NCI-H146 treated with DMSO at 0.1 percent for 48 hours (cell line): ENCODE measurements around the gene RFLNA.

Experiments
- DNase-seq: peaks from one replicate; lab custom pipeline; 2025; ENCODE audit not compliant: unreplicated experiment; lab: John Stamatoyannopoulos, UW

Gene RFLNA, protein sequence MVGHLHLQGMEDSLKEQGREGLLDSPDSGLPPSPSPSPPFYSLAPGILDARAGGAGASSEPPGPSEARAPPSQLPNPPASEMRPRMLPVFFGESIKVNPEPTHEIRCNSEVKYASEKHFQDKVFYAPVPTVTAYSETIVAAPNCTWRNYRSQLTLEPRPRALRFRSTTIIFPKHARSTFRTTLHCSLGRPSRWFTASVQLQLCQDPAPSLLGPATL

DNA sequence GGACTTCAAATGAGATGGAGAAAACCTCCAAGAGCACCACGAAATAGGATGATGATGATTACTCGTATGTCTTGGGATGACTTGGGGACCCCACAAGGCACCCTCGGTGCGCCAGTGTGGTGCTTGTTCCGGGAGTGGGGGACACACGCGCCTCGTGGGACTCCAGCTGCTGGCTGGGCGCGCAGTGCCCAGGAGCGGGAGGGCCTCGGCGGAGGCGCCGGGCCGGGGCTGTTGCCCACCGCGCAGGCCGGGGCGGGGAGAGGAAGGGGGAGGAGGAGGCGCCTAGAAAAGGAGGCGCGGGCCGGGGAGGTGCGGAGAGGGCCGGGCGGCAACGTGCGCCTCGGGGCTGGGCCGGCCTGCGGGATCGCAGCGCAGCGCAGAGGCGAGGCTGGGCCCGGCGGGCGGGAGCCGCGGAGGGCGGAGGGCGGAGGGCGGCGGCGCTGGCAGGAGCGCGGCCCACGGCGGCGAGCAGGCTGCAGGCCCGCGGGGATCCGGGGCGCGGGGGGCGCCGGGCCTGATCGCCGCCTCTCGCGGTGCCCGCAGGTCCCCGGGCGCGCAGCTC is at the start of gene RFLNA:
RFLNA (plus strand) TSS at position 314 of the 562 bp plus-strand sequence. CDS start 337 bp downstream, outside the sequence.
- no peak for DNase-seq

DNA sequence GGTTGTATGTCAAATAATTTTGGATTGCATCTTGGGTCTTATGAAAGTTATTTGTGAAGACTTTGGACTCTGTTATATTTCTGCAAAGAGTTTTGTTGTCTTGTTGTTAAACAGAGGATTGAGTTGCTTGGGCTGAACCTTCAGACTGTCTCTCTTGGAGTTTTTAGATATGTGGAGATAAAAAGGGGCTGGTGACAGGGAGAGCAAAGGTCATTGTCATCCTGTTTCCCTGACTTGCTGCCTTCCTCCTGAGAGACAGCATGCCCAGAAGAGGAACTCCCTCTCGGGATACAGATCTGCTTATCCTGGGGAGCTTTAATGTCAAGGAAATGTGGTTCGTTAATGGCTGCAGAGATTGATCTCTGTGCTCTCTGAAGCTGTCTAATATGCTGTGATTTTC is 47.6 kb upstream of the RFLNA start:
- DNase-seq = no peak

DNA sequence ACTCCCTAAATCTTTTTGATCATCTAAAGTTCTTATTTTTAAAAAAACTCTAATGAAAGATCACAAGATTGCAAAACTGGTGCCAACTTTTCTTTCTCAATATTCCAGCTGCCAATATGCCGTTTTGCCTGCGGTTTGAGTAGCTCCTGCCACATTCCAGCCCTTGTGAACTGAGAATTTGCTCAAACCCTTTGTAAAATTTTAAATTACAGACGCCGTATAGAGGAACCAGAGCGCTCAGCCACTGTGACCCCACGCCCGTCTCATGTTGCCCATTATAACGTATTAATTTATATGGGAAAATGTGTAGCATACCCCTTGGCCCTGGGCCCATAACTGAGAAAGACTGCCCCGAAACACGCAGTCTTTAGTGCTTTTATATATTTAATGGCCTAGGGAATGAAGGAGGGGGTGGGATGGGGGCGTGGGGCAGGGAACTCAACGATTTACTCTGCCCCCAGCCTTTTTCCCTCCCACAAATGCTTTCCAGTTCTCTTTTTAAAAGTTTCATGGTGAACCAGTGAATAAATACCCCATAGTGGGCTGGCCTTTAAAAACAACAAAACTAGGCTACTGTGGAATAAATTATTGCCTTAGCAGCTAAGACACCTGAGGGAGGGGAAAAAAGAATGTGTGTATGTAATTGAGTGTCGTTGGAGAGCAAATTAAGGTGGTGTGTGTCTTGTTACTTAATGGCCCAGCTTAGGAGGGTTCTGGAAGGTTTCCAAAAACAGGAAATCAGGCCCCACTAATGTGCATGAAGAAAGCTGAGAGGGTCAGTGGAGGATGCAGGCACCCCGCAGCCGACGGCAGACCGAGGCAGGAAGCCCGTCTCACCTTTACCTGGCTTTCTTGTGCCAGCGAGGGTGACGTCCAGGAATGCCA is 45.7 kb upstream of the RFLNA start:
- DNase-seq = no peak

DNA sequence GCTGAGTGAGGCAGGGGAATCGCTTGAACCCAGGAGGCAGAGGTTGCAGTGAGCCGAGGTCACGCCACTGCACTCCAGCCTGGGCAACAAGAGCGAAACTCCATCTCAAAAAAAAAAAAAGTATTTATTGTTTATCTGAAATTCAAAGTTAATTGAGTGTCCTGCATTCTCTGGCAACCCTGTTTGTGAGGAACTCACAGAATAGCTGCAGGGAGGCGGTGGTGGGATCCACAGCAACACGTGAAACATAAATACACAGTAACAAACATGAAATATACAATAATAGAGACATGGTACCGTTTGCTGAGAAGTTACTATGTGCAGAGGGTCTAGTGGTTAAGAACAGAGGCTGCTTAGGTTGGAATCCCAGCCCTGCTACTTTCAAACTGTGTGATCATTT is 43.7 kb upstream of the RFLNA start:
- DNase-seq = no peak

DNA sequence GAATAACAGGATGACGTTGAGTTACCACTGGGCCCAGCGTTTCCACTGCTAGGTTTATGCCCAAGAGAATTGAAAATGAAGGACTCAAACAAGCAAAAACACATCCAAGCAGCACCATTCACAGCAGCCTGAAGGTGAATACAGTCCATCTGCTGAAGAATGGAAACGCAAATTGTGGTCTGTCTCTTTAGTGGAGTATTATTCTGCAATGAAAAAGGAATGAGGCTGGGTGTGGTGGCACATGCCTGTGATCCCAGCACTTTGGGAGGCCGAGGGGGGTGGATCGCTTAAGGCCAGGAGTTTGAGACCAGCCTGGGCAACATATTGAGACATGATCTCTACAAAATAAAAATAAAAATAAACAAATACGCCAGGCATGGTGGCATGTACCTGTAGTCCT is 41.9 kb upstream of the RFLNA start:
- DNase-seq = no peak

DNA sequence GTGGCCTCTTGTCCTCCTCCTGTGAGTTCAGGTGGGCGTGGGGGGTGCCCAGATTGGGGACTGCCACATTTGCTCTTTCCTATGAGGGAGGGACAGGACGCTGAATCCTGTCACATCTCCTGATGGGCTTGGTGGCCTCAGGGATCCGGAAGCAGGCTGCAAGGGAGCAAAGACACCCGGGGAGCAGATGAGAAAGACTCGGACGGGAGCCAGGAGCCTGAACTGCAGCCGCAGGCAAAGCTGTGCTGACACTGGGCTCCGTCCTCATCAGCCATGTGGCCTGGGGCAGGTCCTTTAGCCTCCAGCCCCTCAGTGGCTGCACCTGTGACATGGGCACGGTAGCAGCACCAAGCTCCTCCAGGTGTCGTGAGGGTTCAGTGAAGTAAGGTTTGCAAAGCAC is 40.8 kb upstream of the RFLNA start:
- no peak for DNase-seq

DNA sequence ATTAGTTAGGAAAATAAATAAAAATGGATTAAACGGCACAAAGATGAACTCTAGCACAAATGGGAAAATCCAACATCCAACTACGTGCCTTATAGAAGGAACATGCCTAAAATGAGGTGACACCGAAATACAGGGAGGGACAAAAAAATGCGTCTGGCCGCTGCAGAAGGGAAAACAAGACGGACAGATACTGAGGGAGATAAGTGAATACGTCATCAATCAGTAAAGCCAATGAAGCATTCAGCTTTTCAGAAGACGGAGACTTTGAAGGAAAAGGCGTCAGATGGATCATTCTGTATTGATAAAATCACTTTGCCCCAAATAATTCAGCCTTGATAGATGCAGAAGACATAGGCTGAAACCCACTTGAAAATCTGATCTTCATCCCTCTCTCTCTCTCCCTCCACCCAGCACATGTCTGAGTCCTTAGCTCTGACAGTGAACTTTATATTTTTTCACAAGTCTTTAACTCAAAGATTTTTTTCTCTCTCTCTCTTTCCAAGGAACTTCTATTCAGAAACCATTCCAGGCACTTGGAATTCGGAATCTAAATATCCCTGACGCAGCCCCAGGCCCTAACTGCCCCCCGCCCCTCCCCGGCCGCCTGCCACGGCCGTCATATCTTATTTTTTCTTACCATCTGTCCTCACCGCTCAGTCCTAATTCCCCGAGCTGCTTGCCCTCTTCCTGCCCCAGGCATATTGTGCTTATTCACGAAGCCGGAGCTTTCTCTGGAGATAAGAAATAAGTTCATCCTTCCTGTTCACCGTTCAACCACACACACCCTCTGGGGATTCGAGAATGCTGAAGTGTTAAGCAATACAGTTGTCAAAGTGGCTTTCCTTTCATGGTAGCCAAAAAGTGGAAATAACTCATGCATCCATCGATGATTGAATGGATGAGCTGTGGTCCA is 35.5 kb upstream of the RFLNA start:
- DNase-seq = no peak

DNA sequence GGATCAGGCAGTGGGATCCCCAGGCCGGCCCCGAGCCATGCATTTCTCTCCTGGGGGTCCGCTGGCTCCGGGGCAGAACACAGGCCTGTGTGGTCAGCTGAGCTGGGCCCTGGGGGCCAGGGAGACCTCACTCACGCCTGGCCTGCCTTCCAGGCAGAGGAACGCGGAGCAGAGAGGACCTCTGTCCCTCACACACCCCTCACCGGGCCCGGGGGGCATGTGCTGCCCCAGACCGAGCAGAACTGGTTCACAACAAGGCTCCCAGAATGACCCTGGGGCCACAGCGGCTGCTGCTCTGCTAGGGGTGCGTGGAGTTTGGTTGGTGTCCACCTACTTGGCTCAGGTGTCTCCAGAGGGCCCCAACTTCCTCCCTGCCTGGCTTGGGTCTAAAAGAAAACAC is 33.0 kb upstream of the RFLNA start:
- no peak for DNase-seq

DNA sequence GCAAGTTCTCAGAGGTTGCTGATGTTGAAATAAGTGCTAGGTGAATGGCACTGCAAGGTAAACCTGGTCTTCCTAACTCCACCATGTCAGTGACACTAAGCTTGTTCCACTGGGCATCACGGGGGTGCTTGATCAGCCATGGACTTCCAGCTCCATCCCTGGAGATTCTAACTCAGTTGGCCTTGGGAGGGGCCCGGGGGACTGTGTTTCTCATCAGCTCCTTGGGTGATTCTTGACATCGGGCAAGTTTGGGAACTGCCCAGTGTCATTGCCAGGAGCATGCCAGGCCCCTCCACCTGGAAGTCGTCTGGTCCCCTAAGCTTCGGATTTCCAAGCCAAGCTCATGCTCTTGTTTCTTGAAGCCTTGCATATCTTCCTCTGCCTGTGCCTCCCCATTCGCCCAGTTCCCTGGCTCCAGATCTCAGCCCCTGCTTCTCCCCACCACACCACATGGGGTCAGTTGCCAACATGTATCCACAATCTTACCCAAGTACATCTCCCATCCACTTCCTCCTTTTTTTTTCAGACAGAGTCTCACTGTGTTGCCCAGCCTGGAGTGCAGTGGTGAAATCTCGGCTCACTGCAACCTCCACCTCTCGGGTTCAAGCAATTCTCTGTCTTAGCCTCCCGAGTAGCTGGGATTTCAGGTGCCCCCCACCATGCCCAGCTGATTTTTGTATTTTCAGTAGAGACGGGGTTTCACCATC is 30.7 kb upstream of the RFLNA start:
- DNase-seq = no peak

DNA sequence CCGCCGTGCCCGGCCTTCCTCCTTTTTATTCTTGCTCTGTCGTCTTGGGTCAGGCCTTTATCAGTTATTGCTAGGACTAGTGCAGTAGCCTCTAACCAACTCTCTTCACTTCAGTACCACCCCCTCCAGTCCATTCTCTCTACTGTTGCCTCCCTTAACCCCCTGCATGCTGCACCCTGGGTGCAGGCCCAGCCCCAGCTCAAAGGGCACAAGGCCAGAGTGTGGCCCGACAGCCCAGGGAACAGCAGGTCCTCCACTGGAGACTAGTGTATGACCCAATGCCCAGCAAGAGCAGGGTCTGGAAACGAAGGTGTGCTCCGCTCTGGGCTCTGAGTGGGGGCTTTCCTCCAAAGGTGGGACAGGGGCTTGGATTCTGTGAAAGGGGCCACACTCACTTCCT is 30.0 kb upstream of the RFLNA start:
- DNase-seq = no peak

DNA sequence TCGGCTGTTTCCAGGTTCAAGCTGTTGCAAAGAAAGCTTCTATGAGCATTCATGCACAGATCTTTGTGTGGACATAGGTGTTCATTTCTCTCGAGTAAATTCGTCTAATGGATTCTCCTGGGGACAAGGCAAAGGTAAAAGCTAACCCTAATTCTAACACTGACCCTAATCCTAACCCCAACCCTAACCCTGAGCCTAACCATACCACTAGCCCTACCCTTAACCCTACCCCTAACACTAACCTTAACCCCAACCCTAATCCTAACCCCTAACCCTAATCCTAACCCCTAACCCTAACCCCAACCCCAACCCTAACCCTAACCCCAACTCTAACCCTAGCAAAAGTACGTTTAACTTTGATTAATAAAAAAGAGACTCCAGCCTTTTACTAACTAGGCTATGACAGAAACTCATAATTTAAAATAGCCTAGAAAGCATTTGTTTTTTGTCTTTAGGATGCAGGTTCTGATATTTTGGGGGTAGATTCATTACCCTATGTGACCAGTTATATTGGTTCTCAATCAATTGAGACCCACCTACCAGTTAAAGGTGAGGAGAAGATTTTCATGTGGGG is 27.6 kb upstream of the RFLNA start:
- DNase-seq = no peak

DNA sequence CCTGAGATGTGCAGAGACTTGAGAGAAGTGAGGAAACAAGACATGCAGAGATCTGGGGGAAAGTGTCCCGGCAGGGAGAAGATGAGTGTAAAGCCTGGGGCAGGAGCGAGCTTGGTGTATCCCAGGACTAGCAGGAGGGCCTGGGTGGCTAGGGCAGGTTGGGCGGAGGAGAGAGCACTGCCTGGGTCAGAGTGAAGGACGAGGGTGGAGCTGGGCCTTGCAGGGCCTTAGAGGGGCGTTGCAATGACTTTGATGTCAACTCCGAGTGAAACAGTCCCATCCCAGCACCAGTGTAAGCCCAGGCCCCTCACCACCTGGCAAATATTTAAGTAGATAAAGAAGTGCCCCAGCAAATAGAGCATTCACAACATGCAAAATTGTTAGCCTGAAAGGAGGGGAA is 24.2 kb upstream of the RFLNA start:
- DNase-seq = no peak

DNA sequence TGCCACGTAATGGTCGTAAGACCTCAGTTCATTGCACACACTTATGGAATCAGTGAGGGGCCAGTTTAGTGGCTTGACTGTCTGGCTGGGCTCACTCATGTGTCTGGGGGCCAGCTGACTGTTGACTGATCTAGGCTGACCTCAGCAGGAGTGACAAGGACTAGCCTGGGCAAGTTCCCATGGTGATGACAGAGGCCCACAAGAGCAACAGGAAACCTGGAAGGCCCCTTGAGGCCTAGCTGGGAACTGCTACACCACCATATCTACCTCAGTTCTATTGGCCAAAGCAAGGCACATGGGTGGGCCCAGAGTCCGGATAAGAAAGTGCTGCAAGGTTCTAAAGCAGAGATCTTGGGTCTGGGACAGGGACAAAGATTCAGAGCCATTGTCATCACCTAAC is 21.3 kb upstream of the RFLNA start:
- peak; percentile 50 for DNase-seq

DNA sequence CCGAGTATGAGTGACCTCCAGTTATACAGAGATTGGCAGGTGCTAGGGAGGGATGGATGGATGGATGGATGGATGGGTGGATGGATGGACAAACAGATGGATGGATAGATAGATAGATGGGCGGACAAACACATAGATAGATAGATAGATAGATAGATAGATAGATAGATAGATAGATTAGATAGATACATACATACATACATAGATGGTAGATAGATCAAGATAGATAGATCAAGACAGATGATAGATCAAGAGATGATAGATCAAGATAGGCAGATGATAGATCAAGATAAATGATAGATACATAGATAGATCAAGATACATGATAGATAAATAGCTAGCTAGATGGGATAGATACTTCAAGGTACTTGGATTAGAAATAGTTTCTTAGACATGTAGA is 18.6 kb upstream of the RFLNA start:
- no peak for DNase-seq

DNA sequence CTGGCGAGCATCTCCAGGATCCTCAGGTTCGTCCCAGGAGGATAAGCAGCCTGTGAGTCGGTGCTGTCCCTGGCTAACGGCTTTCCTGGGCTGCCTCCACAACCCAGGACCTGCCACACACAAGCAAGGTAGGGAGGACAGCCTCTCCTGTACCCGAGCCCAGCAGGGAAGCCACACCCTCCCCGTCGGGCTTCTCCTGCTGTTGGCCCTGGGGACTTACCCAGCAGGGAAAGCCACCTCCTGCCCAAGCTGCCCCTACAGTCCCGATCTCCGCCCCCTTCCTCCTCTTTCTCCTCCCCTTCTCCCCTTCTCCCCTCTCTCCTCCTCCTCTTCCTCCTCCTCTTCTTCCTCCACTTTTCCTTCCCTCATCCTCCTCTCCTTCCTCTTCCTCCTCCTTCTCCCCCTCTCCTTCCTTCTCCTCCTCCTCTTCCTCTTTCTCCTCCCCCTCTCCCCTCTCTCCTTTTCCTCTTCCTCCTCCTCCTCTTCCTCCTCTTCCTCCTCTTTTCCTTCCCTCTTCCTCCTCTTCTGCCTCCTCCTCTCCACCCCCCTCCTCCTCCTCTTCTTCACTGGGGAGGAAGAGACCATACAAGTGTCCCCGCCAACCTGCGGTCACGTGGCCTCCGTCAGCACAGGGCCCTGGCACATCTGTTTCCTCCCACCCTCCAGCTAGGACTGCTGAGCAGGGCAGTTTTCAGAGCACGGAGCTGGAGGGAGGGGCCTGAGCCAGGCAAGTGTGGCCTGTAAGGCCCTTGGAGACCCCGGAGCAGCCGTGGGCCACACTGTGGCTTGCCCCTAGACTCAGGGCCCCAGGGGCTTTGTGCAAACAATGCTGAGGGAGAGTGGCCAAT is 17.3 kb upstream of the RFLNA start:
- no peak for DNase-seq

DNA sequence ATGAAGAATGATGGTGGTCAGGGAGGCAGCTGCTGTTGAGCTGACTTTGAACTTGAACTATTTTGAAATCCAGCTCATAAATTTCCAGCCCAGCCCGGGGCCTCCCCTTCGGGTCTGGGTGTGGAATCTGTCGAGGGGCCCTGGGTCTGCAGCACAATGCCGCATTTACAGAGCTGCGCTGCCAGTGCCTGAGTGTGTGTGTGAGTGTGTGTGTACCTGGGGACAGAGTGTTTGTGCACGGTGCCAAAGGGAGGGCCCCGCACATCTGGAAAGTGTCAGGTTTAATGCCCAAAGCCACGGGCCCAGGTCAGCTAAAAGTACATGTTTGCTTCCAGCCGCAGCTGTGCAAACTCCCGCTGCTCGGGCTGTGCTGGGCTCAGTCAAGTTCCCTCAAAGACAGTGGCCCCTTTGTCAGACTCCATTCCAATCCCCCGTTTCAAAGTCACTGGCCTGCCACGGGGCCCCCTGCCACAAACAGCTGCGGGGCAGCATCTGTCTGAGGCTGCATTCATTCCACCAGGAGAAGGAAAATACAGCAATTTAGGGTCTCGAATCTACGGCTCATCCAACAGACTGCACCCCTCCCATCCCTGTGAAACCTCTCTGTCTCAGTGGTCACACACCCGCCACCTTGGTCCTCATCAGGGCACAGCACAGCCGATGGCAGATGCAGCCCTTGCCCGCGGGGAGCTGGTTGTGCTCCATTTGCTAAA is 16.3 kb upstream of the RFLNA start:
- DNase-seq = peak; percentile 32

DNA sequence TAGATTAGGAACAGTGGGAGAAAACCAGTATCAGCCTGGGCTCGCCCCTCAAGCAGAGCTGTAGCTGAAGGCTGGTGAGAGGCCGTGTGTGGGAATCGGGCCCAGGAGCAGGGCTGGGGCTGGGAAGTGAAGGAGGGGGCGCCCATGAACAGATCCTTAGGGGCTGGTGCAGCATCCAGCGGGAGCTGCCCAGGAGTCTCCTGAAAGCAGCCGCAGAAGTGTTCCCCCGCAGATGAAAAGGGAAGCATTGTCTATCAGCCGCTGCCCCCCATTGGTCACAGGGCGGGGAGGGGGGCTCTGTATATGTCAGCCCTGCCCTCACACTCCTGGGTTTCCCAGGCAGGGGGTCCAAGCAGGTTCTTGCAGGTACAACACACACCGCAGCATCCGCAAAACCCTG is 15.6 kb upstream of the RFLNA start:
- DNase-seq = no peak

DNA sequence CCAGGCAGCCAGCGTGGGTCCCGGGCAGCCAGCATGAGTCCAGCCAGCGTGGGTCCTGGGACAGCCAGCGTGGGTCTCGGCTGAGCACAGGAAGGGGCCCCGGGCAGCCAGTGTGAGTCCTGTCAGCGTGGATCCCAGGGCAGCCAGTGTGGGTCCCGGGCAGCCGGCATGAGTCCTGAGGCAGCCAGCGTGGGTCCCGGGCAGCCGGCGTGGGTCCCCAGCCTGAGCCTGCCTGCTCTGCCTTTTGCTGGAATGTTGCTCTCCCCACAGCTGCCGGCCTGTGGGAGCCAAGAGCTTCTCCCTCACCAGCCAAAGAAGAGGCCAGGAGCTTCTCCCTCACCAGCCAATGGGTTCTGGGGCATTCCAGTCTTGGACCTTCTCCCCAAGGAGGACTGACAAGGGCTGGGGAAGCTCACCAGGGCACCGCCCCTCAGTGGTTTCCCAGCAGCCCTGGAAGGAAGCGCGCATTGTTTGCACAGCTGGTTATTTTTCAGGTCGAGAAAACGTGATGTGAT is 15.0 kb upstream of the RFLNA start:
- DNase-seq = no peak

DNA sequence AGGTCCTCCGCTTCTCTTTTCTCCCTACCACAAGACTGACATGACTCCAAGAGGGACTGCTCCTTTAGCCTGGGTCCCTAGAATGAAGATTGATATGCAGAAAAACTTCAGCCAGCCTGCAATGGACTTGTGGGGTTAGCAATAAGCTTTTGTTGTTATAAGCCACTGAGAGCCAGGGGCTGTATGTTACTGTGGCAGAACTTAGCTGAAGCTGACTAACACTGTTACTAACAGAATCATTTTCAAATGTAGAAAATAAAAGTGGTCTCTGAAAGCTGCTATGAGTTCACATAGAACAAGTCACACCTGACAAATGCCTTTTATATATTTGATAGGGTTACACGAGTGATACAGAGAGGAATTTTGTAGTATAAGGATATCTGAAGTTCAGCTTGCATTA is 13.6 kb upstream of the RFLNA start:
- DNase-seq = no peak
